Natural killer cell treated with Interleukin-12 subunit alpha and Interleukin-12 subunit beta and Interleukin-15 and Interleukin-18, amount 100 ng/mL, for 72 hours (primary cell): Measurements from ENCODE around the gene CTNNAL1. TPM values are rescaled to one million over a fixed set of nuclear protein-coding genes. Genes with fewer than 3 reads are reported as not detected.

Experiments
- ATAC-seq, 2 donors: fragments of 150-1000 bp; cut with Tn5 transposase in 1 of 2; sonication (Bioruptor Pico), chemical (Tn5 transposase) in 1 of 2; 2 replicates each; pipeline ENCODE4 v1.10.0; 2021
- DNase-seq: peaks from one replicate; pipeline ENCODE4 v3.0.0; 2022; ENCODE audit warnings: low spot score
- H3K27ac Mint-ChIP-seq, 2 donors: 1 replicate in 1 of 2; 2 replicates in 1 of 2; pipeline ENCODE4 v1.8.0; 2022; ENCODE audit warnings: mixed read lengths in 2 of 2, mild to moderate bottlenecking in 1 of 2, moderate library complexity in 1 of 2
- H3K27me3 Mint-ChIP-seq, 2 donors: 1 replicate in 1 of 2; 2 replicates in 1 of 2; pipeline ENCODE4 v1.8.0; 2022; ENCODE audit warnings: mixed read lengths in 2 of 2
- H3K36me3 Mint-ChIP-seq: one replicate; pipeline ENCODE4 v1.8.0; 2022; ENCODE audit warnings: mixed read lengths
- H3K4me1 Mint-ChIP-seq, 2 donors: 1 replicate in 1 of 2; 2 replicates in 1 of 2; pipeline ENCODE4 v1.8.0; 2022; ENCODE audit warnings: low read depth in 2 of 2, mixed read lengths in 2 of 2, mild to moderate bottlenecking in 1 of 2
- H3K4me3 Mint-ChIP-seq: one replicate; pipeline ENCODE4 v1.8.0; 2022; ENCODE audit warnings: mixed read lengths
- H3K9me3 Mint-ChIP-seq: 2 replicates; pipeline ENCODE4 v1.8.0; 2022; ENCODE audit warnings: mixed read lengths
- total RNA-seq, 2 donors: library from RNA; stranded (reverse); gene quantifications; one replicate each; pipeline ENCODE4 v1.2.3, GENCODE V29; 2022

The CTNNAL1 gene
- total RNA-seq, 2 donors from 2014 or later: 14.6 to 17.3 TPM

GRCh38 chr9:109019420-109019819, 6.1 kb upstream of the CTNNAL1 start:
- no peak overlapping the region for H3K27ac Mint-ChIP-seq
- no peak overlapping the region for H3K4me3 Mint-ChIP-seq
- H3K4me1 Mint-ChIP-seq: no peaks in the 10 kb centered on the region
- no peaks in the 10 kb centered on the region for H3K27me3 Mint-ChIP-seq
- DNase-seq (no peak), ATAC-seq (no peak)
- no peaks in the 10 kb centered on the region for H3K9me3 Mint-ChIP-seq
- H3K36me3 Mint-ChIP-seq: peaks cover 6% of the 10 kb centered on the region

DNA sequence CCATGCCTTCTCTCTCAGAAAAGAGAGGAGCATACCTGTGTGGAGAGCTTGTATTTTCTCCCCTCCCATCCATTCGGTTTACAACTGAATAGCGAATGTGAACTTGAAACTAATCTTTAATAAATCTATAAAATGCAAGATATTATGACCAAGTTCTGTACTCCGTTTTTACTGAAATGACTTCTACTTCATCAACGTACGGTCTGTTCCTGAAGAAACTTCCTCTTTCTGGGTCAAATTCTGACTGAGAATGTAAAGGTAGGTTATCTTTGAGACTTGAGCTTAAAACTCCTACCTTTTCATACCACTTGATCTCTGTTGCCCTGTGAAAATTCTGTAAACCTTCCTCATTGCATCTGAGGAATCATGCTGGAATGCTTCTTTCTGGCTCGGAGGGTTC, 4.2 kb upstream of the CTNNAL1 start:
- Mint-ChIP-seq H3K27me3 (no peaks in the 10 kb centered on the region), H3K27ac (no peak overlapping the region), H3K4me3 (no peak overlapping the region), H3K36me3 (peaks cover 6% of the 10 kb centered on the region), H3K9me3 (no peaks in the 10 kb centered on the region), H3K4me1 (peaks cover 2 to 4% of the 10 kb centered on the region in 2 donors)
- no peak for ATAC-seq
- no peak for DNase-seq

- H3K27ac Mint-ChIP-seq: no peak overlapping the region
- H3K27me3 Mint-ChIP-seq: peaks cover 0 to under 1% of the 10 kb centered on the region in 2 donors
- peaks cover 6% of the 10 kb centered on the region for H3K36me3 Mint-ChIP-seq
- ATAC-seq (no peak), DNase-seq (no peak)
- H3K9me3 Mint-ChIP-seq: no peaks in the 10 kb centered on the region
- H3K4me1 Mint-ChIP-seq: peaks cover 6 to 7% of the 10 kb centered on the region in 2 donors
- H3K4me3 Mint-ChIP-seq: no peak overlapping the region
Measured at GRCh38 chr9:109017061-109017460, 3.8 kb upstream of the CTNNAL1 start.

DNA sequence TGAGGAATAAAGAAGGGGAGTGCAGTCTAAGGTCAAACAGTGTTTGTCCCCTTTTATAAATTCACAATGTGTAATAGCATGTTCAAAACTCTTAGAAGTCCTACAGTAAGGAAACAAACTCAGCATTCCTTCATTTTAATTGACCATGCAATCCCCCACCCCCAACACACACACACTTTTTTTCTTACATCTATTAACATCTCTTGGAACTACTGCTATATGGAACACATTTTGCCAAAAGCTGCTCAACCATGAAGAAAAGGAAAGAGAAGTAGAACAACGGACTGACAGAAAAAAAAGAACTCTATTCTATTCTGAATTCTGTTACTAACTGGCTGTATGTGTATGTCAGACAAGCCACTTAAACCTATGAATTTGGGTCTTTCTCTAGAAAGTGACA, 2.8 kb upstream of the CTNNAL1 start:
- H3K27ac Mint-ChIP-seq: no peak overlapping the region
- peaks cover 6% of the 10 kb centered on the region for H3K36me3 Mint-ChIP-seq
- ATAC-seq (no peak), DNase-seq (no peak)
- H3K27me3 Mint-ChIP-seq: peaks cover under 1 to 10% of the 10 kb centered on the region in 2 donors
- no peaks in the 10 kb centered on the region for H3K9me3 Mint-ChIP-seq
- H3K4me1 Mint-ChIP-seq: peaks cover 15 to 16% of the 10 kb centered on the region in 2 donors
- no peak overlapping the region for H3K4me3 Mint-ChIP-seq

GRCh38 chr9:109014608-109015280, 1.4 kb upstream of the CTNNAL1 start:
- Mint-ChIP-seq H3K27me3 (peaks cover 3 to 10% of the 10 kb centered on the region in 2 donors), H3K4me1 (peaks cover 22 to 24% of the 10 kb centered on the region in 2 donors), H3K4me3 (no peak overlapping the region), H3K27ac (peak overlapping the region in 1 of 2 donors; percentile 41), H3K36me3 (peaks cover 6% of the 10 kb centered on the region), H3K9me3 (no peaks in the 10 kb centered on the region)
- DNase-seq: no peak
- ATAC-seq: no peak

DNA sequence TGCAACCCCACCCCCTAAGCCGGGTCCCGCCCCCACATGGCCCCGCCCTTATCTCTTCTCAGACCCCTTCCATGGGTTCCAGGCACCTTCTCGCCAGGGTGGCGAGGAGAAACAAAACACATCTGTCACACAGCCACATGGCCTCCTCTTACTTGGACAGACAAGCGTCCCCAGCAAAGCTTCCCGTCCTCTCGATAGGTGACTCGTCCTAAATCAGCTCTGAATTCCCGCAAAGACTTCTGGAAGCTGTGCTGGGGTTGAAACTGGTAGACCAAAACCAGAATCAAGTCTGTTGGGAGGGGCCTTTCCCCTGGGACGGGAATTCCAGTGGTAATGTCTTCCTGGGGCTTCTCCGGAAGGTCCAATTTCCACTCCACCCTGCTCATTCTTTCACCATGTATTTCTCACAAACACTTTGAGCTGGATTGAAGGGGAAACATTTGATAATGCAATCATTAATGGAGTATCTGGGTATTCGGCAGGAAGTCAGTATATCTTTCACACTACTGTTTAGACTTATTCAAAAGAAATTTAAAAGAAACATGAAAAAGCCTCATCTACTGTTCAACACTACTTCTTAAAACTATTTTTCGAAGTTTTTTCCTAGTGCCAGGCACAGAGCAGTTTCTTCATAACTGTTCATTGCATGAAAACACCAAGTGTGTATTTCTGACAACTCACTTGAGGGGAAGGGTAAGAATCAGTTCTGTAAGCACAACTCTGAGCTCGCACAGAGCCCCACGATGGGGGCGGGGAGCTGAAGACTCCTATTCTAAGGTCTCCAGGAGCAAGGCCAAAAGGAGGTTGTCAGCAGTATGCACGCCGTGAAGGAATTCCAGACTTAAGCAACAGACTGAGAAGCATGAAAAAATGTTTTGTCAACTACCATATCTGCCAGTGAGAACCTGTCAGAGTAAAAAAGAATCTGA, 644 bp upstream of the CTNNAL1 start:
- H3K4me3 Mint-ChIP-seq: peak overlapping the region; percentile 84
- no peak for DNase-seq

GRCh38 chr9:109012009-109012875, 1.1 kb downstream of the CTNNAL1 start:
- peaks cover 22 to 24% of the 10 kb centered on the region in 2 donors for H3K4me1 Mint-ChIP-seq

More for the DNA sequence above, 644 bp upstream of the CTNNAL1 start:
- H3K27ac Mint-ChIP-seq: peak overlapping the region; percentile 41 to 76
- peaks cover 22 to 24% of the 10 kb centered on the region in 2 donors for H3K4me1 Mint-ChIP-seq
- H3K9me3 Mint-ChIP-seq: no peaks in the 10 kb centered on the region
- ATAC-seq: no peak
- peaks cover 3 to 10% of the 10 kb centered on the region in 2 donors for H3K27me3 Mint-ChIP-seq
- H3K36me3 Mint-ChIP-seq: no peaks in the 10 kb centered on the region

DNA sequence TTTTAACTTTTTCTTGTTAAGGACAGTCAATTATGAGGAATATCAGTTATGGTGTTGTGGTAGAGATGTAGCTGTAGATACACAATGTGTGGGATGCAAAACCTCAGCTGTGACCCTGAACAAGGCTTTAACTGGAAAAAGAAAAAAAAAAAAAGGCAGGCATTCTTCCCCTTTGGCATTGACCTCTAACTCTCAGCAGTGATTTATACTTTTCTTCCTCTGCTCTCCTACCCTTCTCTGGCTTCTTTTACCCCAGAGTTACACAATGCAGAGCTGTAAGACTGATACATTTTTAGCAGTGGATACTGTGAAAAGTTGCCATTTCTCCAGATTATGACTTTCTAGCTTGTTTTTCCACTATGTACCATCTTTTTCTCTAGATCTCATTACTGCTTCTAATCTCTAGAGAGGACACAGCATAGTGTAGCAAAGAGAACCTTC, 2.0 kb downstream of the CTNNAL1 start:
- Mint-ChIP-seq H3K4me3 (peak overlapping the region; percentile 98), H3K9me3 (no peaks in the 10 kb centered on the region)

More at GRCh38 chr9:109012009-109012875, 1.1 kb downstream of the CTNNAL1 start:
- no peaks in the 10 kb centered on the region for H3K9me3 Mint-ChIP-seq
- DNase-seq (no peak), ATAC-seq (peak; percentile 22 to 24)
- H3K27ac Mint-ChIP-seq: peak overlapping the region; percentile 85 to 96
- no peaks in the 10 kb centered on the region for H3K36me3 Mint-ChIP-seq
- H3K27me3 Mint-ChIP-seq: peaks cover 3 to 10% of the 10 kb centered on the region in 2 donors
- H3K4me3 Mint-ChIP-seq: peak overlapping the region; percentile 98

DNA sequence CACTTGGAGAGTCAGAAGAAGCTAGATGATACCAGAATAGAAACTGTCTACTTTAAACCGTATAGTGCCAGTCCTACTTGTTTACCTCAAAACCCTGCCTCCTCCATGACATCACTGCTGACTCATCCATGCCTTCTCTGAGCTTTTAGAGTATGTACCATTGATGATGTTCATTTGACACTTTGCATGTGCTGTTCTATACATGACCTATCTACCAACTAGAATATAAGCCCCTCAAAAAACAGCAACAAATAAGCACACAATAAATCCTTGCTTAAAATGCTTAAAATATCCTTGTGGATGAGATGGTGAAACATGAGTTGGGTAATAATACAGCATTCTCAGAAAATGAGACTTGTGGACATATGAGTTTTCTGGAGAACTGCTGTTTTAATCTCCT, 2.6 kb downstream of the CTNNAL1 start:
- DNase-seq (peak; percentile 67), ATAC-seq (peak in 1 of 2 donors; percentile 24)
- Mint-ChIP-seq H3K4me1 (peaks cover 22 to 24% of the 10 kb centered on the region in 2 donors), H3K27ac (peak overlapping the region in 1 of 2 donors; percentile 47), H3K36me3 (no peaks in the 10 kb centered on the region), H3K4me3 (peak overlapping the region; percentile 98), H3K27me3 (peaks cover 3 to 10% of the 10 kb centered on the region in 2 donors), H3K9me3 (no peaks in the 10 kb centered on the region)

More for the DNA sequence above, 2.0 kb downstream of the CTNNAL1 start:
- ATAC-seq: no peak
- Mint-ChIP-seq H3K36me3 (no peaks in the 10 kb centered on the region), H3K27ac (peak overlapping the region in 1 of 2 donors; percentile 96), H3K27me3 (peaks cover 3 to 10% of the 10 kb centered on the region in 2 donors), H3K4me1 (peaks cover 22 to 24% of the 10 kb centered on the region in 2 donors)
- DNase-seq: no peak

GRCh38 chr9:109005678-109006077, 7.6 kb downstream of the CTNNAL1 start:
- DNase-seq (no peak), ATAC-seq (no peak)
- no peak overlapping the region for H3K27ac Mint-ChIP-seq
- H3K27me3 Mint-ChIP-seq: no peaks in the 10 kb centered on the region
- no peak overlapping the region for H3K4me3 Mint-ChIP-seq
- H3K9me3 Mint-ChIP-seq: no peaks in the 10 kb centered on the region
- peaks cover 4 to 5% of the 10 kb centered on the region in 2 donors for H3K4me1 Mint-ChIP-seq
- peaks cover 11% of the 10 kb centered on the region for H3K36me3 Mint-ChIP-seq

- H3K4me1 Mint-ChIP-seq: peaks cover 0 to 7% of the 10 kb centered on the region in 2 donors
- no peaks in the 10 kb centered on the region for H3K9me3 Mint-ChIP-seq
- no peak overlapping the region for H3K4me3 Mint-ChIP-seq
- no peak overlapping the region for H3K27ac Mint-ChIP-seq
- H3K27me3 Mint-ChIP-seq: peaks cover 0 to 3% of the 10 kb centered on the region in 2 donors
- ATAC-seq (no peak), DNase-seq (no peak)
- peaks cover 11% of the 10 kb centered on the region for H3K36me3 Mint-ChIP-seq
Measured at GRCh38 chr9:109003116-109003515, 10.2 kb downstream of the CTNNAL1 start.

DNA sequence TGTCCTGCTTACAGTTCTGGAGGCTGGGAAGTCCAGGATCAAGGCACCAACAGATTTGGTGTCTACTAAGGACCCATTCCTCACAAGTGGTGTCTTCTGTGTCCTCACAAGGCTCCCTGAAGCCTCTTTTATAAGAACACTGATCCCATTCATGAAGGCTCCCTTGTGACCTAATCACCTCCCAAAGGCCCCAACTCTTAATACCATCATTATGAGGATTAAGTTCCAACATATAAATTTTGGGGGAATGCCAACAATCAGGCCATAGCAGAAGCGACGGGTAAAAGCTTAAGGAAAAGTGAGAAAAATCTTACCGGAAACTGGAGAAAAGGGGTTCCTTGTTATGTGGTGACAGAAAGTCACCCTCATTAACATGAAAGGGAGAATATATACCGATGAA, 11.2 kb downstream of the CTNNAL1 start:
- ATAC-seq (no peak), DNase-seq (no peak)
- H3K27me3 Mint-ChIP-seq: peaks cover 0 to 3% of the 10 kb centered on the region in 2 donors
- H3K4me3 Mint-ChIP-seq: no peak overlapping the region
- no peak overlapping the region for H3K27ac Mint-ChIP-seq
- H3K9me3 Mint-ChIP-seq: no peaks in the 10 kb centered on the region
- H3K4me1 Mint-ChIP-seq: peaks cover 0 to 7% of the 10 kb centered on the region in 2 donors
- peaks cover 11% of the 10 kb centered on the region for H3K36me3 Mint-ChIP-seq

GRCh38 chr9:109001275-109001676, 12.0 kb downstream of the CTNNAL1 start:
- DNase-seq (no peak), ATAC-seq (no peak)
- Mint-ChIP-seq H3K27ac (no peak overlapping the region), H3K9me3 (no peaks in the 10 kb centered on the region), H3K4me1 (peaks cover 0 to 7% of the 10 kb centered on the region in 2 donors), H3K4me3 (no peak overlapping the region), H3K27me3 (peaks cover 0 to 3% of the 10 kb centered on the region in 2 donors), H3K36me3 (peaks cover 11% of the 10 kb centered on the region)
